CD8-positive, alpha-beta memory T cell (primary cell): ENCODE results near the gene NCKAP5. TPM values are rescaled to one million over a fixed set of nuclear protein-coding genes. Genes with fewer than 3 reads are reported as not detected.

ENCODE experiments used
- CTCF ChIA-PET: fragments of 350-600 bp; sonication (Branson Sonifier 250); formaldehyde crosslinking; loops from one replicate; lab custom pipeline; 2021; ENCODE audit warnings: antibody characterized with exemption; lab: Charles Lee
- POLR2A ChIA-PET: fragments of 350-600 bp; sonication (Branson Sonifier 250); formaldehyde crosslinking; loops from one replicate; lab custom pipeline; 2021; ENCODE audit warnings: antibody characterized with exemption; lab: Charles Lee
- DNase-seq, 5 donors: peaks; one replicate each; pipeline versions ENCODE4 v3.0.0 to v3.0.0-alpha.2; 2020 to 2022; ENCODE audit warnings: mixed read lengths in 1 of 5
- H3K27ac ChIP-seq: one replicate; pipeline ENCODE4 v1.7.0; 2013; ENCODE audit warnings: low read depth, mild to moderate bottlenecking, low read length, moderate library complexity
- H3K27me3 ChIP-seq: 2 replicates; pipeline ENCODE4 v1.7.0; 2013; ENCODE audit warnings: low read length, mild to moderate bottlenecking; ENCODE audit not compliant: insufficient read depth, poor library complexity, severe bottlenecking
- H3K36me3 ChIP-seq: 2 replicates; pipeline ENCODE4 v1.7.0; 2013; ENCODE audit warnings: mild to moderate bottlenecking, low read length, moderate library complexity; ENCODE audit not compliant: insufficient read depth
- H3K4me1 ChIP-seq: 2 replicates; pipeline ENCODE4 v1.7.0; 2013; ENCODE audit warnings: mild to moderate bottlenecking, low read length, moderate library complexity; ENCODE audit not compliant: insufficient read depth
- H3K4me3 ChIP-seq: 2 replicates; pipeline ENCODE4 v1.7.0; 2013; ENCODE audit warnings: mild to moderate bottlenecking, low read length
- H3K9me3 ChIP-seq: 2 replicates; pipeline ENCODE4 v1.7.0; 2013; ENCODE audit warnings: mild to moderate bottlenecking, low read length
- H3K27ac Mint-ChIP-seq, 8 donors: one replicate each; pipeline ENCODE4 v1.8.0; 2020 to 2021; ENCODE audit warnings: mixed read lengths in 8 of 8, mild to moderate bottlenecking in 6 of 8, inconsistent platforms in 3 of 8, moderate library complexity in 3 of 8
- H3K27me3 Mint-ChIP-seq, 2 donors: one replicate each; pipeline ENCODE4 v1.8.0; 2020 to 2021; ENCODE audit warnings: mixed read lengths in 2 of 2, mild to moderate bottlenecking in 1 of 2, moderate library complexity in 1 of 2
- H3K36me3 Mint-ChIP-seq, 3 donors: one replicate each; pipeline ENCODE4 v1.8.0; 2020 to 2021; ENCODE audit warnings: mixed read lengths in 3 of 3, inconsistent platforms in 1 of 3, mild to moderate bottlenecking in 1 of 3
- H3K4me1 Mint-ChIP-seq, 3 donors: one replicate each; pipeline ENCODE4 v1.8.0; 2020 to 2021; ENCODE audit warnings: mixed read lengths in 3 of 3, inconsistent platforms in 1 of 3, mild to moderate bottlenecking in 1 of 3
- H3K4me3 Mint-ChIP-seq, 7 donors: one replicate each; pipeline ENCODE4 v1.8.0; 2020 to 2021; ENCODE audit warnings: mixed read lengths in 7 of 7, mild to moderate bottlenecking in 6 of 7, moderate library complexity in 4 of 7, inconsistent platforms in 2 of 7
- H3K9me3 Mint-ChIP-seq, 5 donors: one replicate each; pipeline ENCODE4 v1.8.0; 2020 to 2022; ENCODE audit warnings: mixed read lengths in 5 of 5, mild to moderate bottlenecking in 3 of 5, moderate library complexity in 2 of 5, inconsistent platforms in 1 of 5
- polyA plus RNA-seq: library from polyadenylated mRNA; unstranded; fragments of 300-500 nt; fragmentation: Illumina TruSeq; gene quantifications from one replicate; pipeline ENCODE4 v1.2.3, GENCODE V29; 2021
- total RNA-seq, 2 experiments: library from RNA; stranded (reverse); gene quantifications; one replicate each; pipeline ENCODE4 v1.2.3, GENCODE V29; 2021

The NCKAP5 gene
- total and polyA plus RNA-seq, 3 experiments from 2014 or later, result not detected

DNA sequence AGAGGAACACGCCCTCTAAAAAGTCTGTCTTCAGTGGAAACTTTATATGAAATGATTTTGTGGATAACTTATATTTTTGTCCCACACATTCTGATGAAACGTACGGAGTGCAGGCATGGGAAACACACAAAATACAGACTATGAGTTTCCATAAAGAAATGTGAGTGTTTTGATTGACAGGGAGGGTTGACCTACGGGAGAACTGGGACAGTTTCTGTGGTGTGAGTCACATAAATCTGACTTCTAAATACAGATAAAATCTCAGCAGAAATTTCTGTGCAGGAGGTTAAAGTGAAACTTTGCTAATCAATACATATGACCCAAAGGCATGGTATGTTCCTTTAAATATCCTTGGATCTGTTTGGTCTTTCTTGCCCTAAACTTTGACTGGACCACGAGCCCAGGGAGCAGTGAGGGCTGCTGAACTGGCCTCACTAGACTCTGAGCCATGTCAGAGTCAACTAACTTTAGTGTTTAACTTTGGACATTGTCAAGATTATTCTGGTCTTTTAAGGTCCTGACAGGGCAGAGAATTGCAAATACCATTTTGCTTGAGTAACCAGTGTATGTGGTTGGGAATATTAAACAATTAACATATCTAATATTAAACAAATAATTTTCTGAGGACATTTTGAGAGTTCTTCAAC is 691.4 kb downstream of the NCKAP5 start:
- Histone ChIP-seq H3K9me3 (no peaks in the 10 kb centered on the region), H3K36me3 (no peaks in the 10 kb centered on the region), H3K4me1 (no peaks in the 10 kb centered on the region), H3K27ac (no peak overlapping the region), H3K27me3 (no peaks in the 10 kb centered on the region), H3K4me3 (no peak overlapping the region)
- peaks cover 0 to 15% (median 5%) of the 10 kb centered on the region in 5 donors for H3K9me3 Mint-ChIP-seq
- no peak for DNase-seq
- H3K36me3 Mint-ChIP-seq, result no peaks in the 10 kb centered on the region
- H3K27me3 Mint-ChIP-seq, result no peaks in the 10 kb centered on the region
- no peaks in the 10 kb centered on the region for H3K4me1 Mint-ChIP-seq
- H3K4me3 Mint-ChIP-seq, result no peak overlapping the region
- no peak overlapping the region for H3K27ac Mint-ChIP-seq
- POLR2A ChIA-PET, result no interaction called here
- CTCF ChIA-PET, result no interaction called here

- no peaks in the 10 kb centered on the region for H3K36me3 Mint-ChIP-seq
- H3K4me1 Mint-ChIP-seq, result no peaks in the 10 kb centered on the region
- H3K4me3 Mint-ChIP-seq, result no peak overlapping the region
- no peaks in the 10 kb centered on the region for H3K27me3 ChIP-seq
- no peaks in the 10 kb centered on the region for H3K27me3 Mint-ChIP-seq
- no peaks in the 10 kb centered on the region for H3K9me3 ChIP-seq
- H3K4me3 ChIP-seq, result no peak overlapping the region
- peaks cover 0 to 17% (median 5%) of the 10 kb centered on the region in 5 donors for H3K9me3 Mint-ChIP-seq
- DNase-seq, result no peak
- H3K27ac Mint-ChIP-seq, result no peak overlapping the region
- no peak overlapping the region for H3K27ac ChIP-seq
- H3K4me1 ChIP-seq, result no peaks in the 10 kb centered on the region
- ChIA-PET POLR2A (no interaction called here), CTCF (no interaction called here)
- no peaks in the 10 kb centered on the region for H3K36me3 ChIP-seq
Observed at GRCh38 chr2:132875193-132875592, 693.1 kb downstream of the NCKAP5 start.

DNA sequence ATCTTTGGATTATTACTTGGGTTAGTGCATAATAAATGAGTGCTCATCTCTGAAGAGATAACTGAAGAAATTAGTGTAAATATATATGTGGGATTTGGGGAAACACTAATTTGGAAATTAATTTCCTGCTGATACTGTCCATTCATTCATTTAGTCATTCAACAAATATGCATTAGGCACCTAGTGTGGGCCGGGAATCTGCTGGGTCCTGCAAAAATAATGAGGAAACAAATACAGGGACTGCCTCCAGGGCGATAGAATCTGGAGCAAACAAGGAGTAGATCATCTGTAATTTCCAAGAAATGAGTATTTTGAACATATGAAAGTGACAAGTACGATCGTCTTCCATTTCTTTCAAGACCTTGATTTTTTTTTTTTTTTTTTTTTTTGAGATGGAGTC is 694.5 kb downstream of the NCKAP5 start:
- Mint-ChIP-seq H3K27ac (no peak overlapping the region), H3K27me3 (no peaks in the 10 kb centered on the region), H3K36me3 (no peaks in the 10 kb centered on the region), H3K4me1 (no peaks in the 10 kb centered on the region), H3K4me3 (no peak overlapping the region), H3K9me3 (peaks cover 0 to 16% (median under 1%) of the 10 kb centered on the region in 5 donors)
- H3K9me3 ChIP-seq, result no peaks in the 10 kb centered on the region
- no peaks in the 10 kb centered on the region for H3K27me3 ChIP-seq
- POLR2A ChIA-PET, result no interaction called here
- H3K36me3 ChIP-seq, result no peaks in the 10 kb centered on the region
- H3K27ac ChIP-seq, result no peak overlapping the region
- H3K4me1 ChIP-seq, result no peaks in the 10 kb centered on the region
- H3K4me3 ChIP-seq, result no peak overlapping the region
- CTCF ChIA-PET, result no interaction called here
- DNase-seq, result no peak

DNA sequence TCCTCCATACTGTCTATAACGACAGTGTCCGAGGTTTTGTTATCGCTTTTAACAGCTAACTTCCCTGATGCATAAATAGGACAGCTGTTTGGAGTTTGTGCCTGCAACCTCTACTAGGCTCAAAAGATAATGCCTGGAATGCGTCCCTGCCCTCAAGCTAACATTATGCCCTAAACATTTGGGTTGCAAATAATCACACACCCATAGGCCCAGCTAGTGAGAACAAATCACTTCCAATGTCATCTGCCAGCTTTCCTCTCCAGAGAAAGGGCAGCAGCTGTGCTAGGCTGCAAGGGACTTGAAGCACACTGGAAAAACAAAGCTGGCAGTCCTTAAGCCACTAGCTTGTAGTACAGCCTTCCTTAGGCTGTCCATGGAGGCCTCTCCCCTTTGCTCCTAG is 696.4 kb downstream of the NCKAP5 start:
- no peaks in the 10 kb centered on the region for H3K27me3 Mint-ChIP-seq
- H3K27ac ChIP-seq, result no peak overlapping the region
- ChIA-PET POLR2A (no interaction called here), CTCF (no interaction called here)
- no peak overlapping the region for H3K27ac Mint-ChIP-seq
- no peak for DNase-seq
- no peaks in the 10 kb centered on the region for H3K9me3 ChIP-seq
- no peaks in the 10 kb centered on the region for H3K4me1 ChIP-seq
- no peak overlapping the region for H3K4me3 ChIP-seq
- H3K4me3 Mint-ChIP-seq, result no peak overlapping the region
- H3K36me3 ChIP-seq, result no peaks in the 10 kb centered on the region
- H3K9me3 Mint-ChIP-seq, result peaks cover 0 to 10% (median 0%) of the 10 kb centered on the region in 5 donors
- H3K4me1 Mint-ChIP-seq, result no peaks in the 10 kb centered on the region
- no peaks in the 10 kb centered on the region for H3K36me3 Mint-ChIP-seq
- no peaks in the 10 kb centered on the region for H3K27me3 ChIP-seq

DNA sequence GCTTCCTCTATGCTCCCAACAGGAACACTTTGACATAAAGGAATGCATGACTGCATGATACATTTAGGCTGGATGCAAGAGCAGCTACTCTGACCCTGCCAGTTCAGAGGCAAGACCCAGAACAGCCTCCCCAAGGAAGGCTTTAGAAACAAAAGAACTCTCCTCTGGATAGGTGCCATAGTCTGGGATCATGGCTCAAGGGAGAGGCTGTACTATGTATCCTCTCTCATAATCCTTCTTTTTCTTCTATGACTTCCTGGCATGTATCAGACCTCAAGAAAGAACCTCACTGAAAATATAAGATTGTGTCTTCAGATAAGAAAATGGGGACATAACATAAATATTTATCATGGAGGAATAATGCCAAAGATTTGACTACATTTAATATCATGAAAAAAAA is 704.3 kb downstream of the NCKAP5 start:
- H3K4me1 Mint-ChIP-seq, result no peaks in the 10 kb centered on the region
- H3K36me3 Mint-ChIP-seq, result no peaks in the 10 kb centered on the region
- peaks cover 0 to 7% (median 5%) of the 10 kb centered on the region in 5 donors for H3K9me3 Mint-ChIP-seq
- no peak overlapping the region for H3K4me3 Mint-ChIP-seq
- H3K4me3 ChIP-seq, result no peak overlapping the region
- no peaks in the 10 kb centered on the region for H3K4me1 ChIP-seq
- no peak overlapping the region for H3K27ac ChIP-seq
- CTCF ChIA-PET, result no interaction called here
- DNase-seq, result no peak
- H3K9me3 ChIP-seq, result no peaks in the 10 kb centered on the region
- no peaks in the 10 kb centered on the region for H3K27me3 ChIP-seq
- no peaks in the 10 kb centered on the region for H3K36me3 ChIP-seq
- H3K27me3 Mint-ChIP-seq, result no peaks in the 10 kb centered on the region
- POLR2A ChIA-PET, result no interaction called here
- no peak overlapping the region for H3K27ac Mint-ChIP-seq

GRCh38 chr2:132860220-132860619 is 708.0 kb downstream of the NCKAP5 start:
- H3K27me3 ChIP-seq, result no peaks in the 10 kb centered on the region

GRCh38 chr2:132859590-132859989 is 708.7 kb downstream of the NCKAP5 start:
- ChIA-PET POLR2A (no interaction called here), CTCF (no interaction called here)
- H3K27me3 Mint-ChIP-seq, result no peaks in the 10 kb centered on the region

More at GRCh38 chr2:132860220-132860619, 708.0 kb downstream of the NCKAP5 start:
- no peak for DNase-seq
- H3K9me3 ChIP-seq, result no peaks in the 10 kb centered on the region
- no peak overlapping the region for H3K27ac Mint-ChIP-seq
- no peaks in the 10 kb centered on the region for H3K27me3 Mint-ChIP-seq
- POLR2A ChIA-PET, result no interaction called here
- CTCF ChIA-PET, result no interaction called here
- no peak overlapping the region for H3K4me3 ChIP-seq
- no peaks in the 10 kb centered on the region for H3K4me1 Mint-ChIP-seq
- H3K4me3 Mint-ChIP-seq, result no peak overlapping the region
- no peaks in the 10 kb centered on the region for H3K4me1 ChIP-seq
- H3K36me3 ChIP-seq, result no peaks in the 10 kb centered on the region
- H3K27ac ChIP-seq, result no peak overlapping the region
- peaks cover 0 to 9% (median 6%) of the 10 kb centered on the region in 5 donors for H3K9me3 Mint-ChIP-seq
- H3K36me3 Mint-ChIP-seq, result no peaks in the 10 kb centered on the region

GRCh38 chr2:132857319-132857718 is 710.9 kb downstream of the NCKAP5 start:
- H3K4me3 ChIP-seq, result no peak overlapping the region
- ChIA-PET POLR2A (no interaction called here), CTCF (no interaction called here)
- no peak overlapping the region for H3K27ac ChIP-seq
- Mint-ChIP-seq H3K4me3 (no peak overlapping the region), H3K4me1 (no peaks in the 10 kb centered on the region), H3K36me3 (no peaks in the 10 kb centered on the region), H3K9me3 (peaks cover 0 to 11% (median 4%) of the 10 kb centered on the region in 5 donors), H3K27me3 (no peaks in the 10 kb centered on the region), H3K27ac (no peak overlapping the region)
- H3K4me1 ChIP-seq, result no peaks in the 10 kb centered on the region
- H3K9me3 ChIP-seq, result no peaks in the 10 kb centered on the region
- H3K27me3 ChIP-seq, result no peaks in the 10 kb centered on the region
- no peaks in the 10 kb centered on the region for H3K36me3 ChIP-seq
- DNase-seq, result no peak

More at GRCh38 chr2:132859590-132859989, 708.7 kb downstream of the NCKAP5 start:
- Histone ChIP-seq H3K36me3 (no peaks in the 10 kb centered on the region), H3K27ac (no peak overlapping the region), H3K9me3 (no peaks in the 10 kb centered on the region), H3K27me3 (no peaks in the 10 kb centered on the region), H3K4me1 (no peaks in the 10 kb centered on the region), H3K4me3 (no peak overlapping the region)
- peaks cover 0 to 9% (median 6%) of the 10 kb centered on the region in 5 donors for H3K9me3 Mint-ChIP-seq
- H3K4me3 Mint-ChIP-seq, result no peak overlapping the region
- DNase-seq, result no peak
- H3K27ac Mint-ChIP-seq, result no peak overlapping the region
- H3K4me1 Mint-ChIP-seq, result no peaks in the 10 kb centered on the region
- H3K36me3 Mint-ChIP-seq, result no peaks in the 10 kb centered on the region
